Measurements from ENCODE around the gene NEK6. TPM values are rescaled to one million over a fixed set of nuclear protein-coding genes. Genes with fewer than 3 reads are reported as not detected.
A peak's percentile ranks its signal among the peaks of the same experiment; 100 is the strongest.

The NEK6 gene
- total RNA-seq, 2 donors from 2014 or later, result 28.7 to 32.6 TPM

DNA sequence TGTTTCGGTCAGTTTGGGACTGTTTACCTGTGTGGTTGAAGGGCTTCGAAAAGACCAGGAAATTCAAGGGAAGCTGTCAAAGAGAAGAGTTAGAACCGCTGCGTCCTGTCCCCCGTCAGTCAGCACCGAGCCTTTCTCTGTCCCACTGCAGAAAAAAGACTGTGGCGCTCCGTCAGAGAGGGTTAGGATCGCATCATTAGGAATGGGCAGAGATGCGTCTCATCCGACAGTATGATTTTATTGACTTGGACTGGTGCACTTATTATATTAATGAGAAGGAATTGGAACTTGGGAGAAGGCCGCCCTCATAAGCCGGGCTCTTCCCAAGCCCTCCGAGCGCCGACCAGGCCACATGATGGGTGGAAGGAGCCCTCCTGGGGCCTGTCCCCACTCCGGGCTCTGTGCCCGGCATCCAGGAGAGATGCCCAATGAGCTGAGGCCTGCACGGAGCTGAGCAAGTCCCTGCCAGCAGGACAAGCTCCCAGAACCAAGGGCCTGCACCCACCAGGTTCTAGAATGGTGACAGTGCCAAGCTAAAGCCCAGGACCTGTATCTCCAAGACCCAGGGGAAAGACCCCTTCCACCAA, 71.5 kb downstream of the NEK6 start:
- no peak for DNase-seq
- intact Hi-C loops (cut with DNase I), result no loop called here

DNA sequence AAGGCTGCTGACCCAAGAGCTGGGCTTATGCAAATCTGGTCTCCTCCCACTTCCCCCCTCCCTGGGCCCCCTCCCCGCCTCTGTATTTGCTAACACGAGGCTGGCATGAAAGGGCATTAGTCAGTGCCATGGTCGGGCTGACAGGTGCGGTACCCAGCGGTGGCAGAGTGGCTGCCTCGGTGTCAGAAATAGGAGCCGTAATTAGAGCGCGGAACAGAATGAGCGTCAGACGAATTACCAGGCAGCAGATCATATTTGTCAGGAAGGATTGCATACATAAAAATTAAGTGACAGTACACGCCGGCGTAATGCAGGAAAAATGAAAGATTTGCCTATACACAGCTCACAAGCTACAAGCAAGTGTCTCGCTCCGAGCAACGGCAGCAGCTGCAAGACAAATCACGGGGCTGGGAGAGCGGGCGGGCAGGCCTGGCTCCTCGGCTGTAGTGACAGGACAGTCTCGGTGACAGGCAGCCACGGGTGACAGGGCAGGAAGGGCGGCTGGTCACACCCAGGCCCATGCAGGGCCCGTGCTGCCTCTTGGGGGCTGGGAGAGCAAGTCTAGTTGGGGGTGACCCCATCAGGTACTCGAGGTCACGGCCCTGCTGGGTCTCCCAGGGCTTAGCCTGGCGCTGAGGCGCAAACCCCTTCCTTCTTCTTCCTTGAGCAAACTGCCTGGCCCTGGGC, 72.4 kb downstream of the NEK6 start:
- no peak for ATAC-seq
- DNase-seq, result no peak
- intact Hi-C loops (cut with DNase I), result no loop called here

More for the DNA sequence above, 71.5 kb downstream of the NEK6 start:
- no peak for ATAC-seq

DNA sequence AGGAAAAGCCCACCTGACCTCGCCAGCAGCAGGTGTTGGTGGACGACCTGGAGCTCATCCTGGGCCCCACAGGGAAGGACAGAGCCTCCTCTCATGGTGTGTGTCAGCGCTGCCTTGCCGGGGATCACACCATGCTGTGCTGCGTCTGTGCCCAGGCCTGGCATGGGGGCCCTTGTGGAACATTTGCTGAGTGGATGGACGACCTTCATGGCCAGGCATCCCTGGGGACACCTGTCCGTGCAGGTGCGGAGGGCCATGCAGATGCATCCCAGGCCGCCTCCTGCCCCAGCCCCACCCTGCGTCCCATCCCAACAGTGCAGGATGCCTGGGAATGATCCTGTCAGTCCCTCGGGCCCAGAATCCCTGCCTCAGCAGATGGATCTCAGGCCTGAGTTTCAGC, 73.8 kb downstream of the NEK6 start:
- intact Hi-C loops (cut with DNase I), result no loop called here
- ATAC-seq (no peak), DNase-seq (no peak)

DNA sequence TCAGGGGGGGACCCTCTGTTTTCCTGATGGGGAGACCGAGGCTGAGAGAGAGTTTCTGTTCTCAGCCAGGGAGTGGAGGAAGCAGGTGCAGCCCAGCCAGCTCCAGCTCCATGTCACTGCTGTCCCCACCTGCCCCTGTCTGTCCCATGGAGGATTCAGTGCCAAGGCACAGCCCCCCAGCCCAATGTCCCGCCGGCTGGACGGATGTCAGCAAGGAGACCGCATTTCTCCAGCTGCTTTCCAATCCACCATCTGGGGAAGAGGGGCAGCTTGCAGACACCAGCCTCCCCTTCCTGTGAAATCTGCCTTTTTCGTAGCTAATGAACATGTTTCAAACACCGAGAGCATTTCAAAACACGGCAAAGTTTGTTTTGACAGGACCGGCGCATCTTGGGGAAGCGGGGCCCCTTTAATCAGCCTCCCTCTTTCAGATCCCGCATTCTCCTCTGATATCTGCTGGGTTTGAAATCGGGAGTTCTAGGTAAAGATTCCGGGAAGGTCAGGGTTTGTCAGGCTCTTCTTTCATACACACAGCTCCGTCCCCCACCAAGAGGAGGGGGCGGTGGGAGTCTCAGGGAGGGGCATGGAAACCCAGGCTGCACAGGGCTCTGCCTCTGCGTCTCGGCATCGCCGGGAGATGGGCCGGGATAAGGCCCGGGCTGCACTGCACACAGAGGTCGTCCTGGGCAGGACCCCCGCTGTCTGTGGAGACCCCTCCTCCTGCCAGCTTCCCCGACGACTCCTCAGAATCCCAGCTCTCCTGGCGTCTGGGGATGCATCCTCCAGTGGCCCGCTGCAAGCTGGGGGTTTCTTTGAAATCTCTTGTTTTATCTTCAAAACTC, 74.8 kb downstream of the NEK6 start:
- DNase-seq (no peak), ATAC-seq (no peak)
- intact Hi-C loops (cut with DNase I), result no loop called here

DNA sequence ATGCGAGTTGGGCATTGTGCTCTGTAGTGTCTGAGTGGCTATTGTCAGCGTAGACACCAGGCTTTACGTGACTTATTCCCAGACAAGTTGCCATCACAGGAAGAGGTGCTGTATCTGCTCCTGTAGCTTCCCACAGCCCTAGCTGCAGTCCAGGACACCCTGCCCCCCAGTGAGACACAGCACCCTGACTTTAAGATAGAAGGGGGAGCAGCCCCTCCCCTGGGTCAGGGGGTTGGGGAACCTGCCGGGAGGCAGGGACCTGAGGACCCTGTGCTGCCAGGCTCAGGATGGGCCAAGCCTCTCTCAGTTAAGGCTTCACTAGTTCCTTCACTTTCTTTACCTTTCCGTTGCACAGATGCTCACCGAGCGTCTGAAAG, 75.4 kb downstream of the NEK6 start:
- ATAC-seq (no peak), DNase-seq (no peak)
- intact Hi-C loops (cut with DNase I), result no loop called here

DNA sequence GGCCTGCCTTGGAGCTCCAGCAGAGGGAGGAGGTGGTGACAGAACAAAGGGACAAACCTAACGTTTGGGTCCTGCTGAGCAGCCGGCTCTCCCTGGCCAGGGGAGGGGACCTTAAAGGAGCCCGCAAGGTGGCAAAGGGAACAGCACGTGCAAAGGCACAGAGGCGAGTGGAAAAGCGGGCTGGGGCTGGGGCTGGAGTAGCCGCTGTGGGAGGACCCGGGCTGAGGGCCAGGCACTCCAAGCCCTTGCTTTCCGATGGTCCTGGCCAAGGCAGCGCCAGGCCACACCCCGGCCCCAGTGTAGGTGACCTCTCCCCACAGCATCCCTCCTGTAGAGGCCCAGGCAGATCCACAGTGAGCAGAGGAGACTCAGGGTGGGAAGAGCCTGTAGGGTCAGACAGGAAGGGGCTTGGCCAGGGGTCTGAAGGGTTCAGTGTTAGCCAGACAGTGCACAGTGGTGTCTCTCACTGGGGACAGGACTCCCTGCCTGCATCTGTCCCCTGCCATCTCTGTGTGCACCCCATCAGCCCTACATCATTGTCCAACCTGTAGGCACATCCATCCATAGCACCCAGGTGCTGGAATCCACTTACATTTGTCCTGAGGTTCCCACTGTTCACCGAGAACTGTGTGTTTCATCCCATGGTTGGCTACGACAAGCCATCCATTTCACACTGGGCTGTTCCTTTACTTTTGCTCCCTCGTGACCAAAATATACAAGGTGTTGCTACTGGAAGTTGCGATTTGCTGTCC, 77.0 kb downstream of the NEK6 start:
- no peak for DNase-seq
- no peak for ATAC-seq
- intact Hi-C loops (cut with DNase I), result no loop called here

DNA sequence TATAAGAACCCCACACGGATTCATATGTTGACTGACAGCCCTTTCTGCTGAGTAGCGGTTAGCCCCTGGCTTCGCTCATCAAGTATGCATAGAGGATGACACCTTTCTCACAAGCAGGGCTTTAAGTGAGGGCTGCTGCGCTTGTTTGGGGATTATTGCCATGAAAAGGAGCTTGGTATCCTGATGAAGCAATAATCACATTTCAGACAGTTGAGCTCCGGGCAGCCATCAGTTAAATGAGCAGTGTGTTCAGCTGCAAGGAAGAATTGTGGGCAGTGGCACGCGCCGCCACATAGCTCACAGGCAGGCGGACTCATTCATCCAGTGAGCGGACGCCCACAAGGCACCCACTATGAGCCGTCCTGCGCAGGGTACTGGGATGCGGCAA, 77.6 kb downstream of the NEK6 start:
- intact Hi-C loops (cut with DNase I), result no loop called here
- DNase-seq, result no peak
- no peak for ATAC-seq

DNA sequence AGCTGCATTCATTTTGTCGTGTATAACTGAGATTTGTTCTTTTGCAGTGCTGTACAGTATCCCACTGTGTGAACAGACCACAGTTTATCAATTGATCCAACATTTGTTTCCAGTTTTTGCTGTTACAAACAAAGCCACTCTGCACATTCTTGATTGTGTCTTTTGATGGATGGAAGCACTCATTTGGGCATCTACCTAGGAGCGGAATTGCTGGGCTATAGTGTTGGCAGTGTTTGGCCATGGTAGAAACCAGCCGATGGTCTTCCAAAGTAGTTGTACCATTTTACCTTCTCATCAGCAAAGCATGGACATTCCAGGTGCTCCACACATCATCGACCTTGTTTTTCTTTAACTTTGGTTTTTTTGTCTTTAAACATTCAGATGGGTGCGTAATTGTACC, 79.8 kb downstream of the NEK6 start:
- no peak for ATAC-seq
- intact Hi-C loops (cut with DNase I), result no loop called here
- no peak for DNase-seq

DNA sequence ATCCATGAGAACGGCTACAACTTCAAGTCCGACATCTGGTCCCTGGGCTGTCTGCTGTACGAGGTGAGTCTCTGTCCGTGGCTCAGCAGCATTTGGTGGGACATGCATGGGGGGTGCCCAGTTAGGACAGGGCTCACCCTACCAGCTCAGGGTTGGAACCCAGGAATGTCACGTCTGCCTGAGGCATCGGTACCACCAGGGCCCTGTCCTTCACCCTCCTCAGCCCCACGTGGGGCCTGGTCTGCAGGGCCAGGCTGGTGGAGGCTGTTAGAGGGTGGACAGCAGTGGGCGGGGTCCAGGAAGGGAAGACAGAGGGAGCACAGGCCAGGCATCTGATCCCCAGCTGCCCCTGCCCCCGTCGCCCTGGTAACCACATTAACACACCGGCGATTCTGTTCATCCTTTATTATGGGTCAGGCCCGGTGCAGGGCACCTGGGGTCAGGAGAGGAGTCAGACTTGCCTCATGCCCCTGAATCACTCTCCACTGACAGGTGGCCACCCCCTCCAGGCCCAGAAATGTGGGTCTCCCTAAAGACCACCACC, 81.9 kb downstream of the NEK6 start:
- ATAC-seq, result no peak
- intact Hi-C loops (cut with DNase I), result no loop called here
- DNase-seq, result no peak

DNA sequence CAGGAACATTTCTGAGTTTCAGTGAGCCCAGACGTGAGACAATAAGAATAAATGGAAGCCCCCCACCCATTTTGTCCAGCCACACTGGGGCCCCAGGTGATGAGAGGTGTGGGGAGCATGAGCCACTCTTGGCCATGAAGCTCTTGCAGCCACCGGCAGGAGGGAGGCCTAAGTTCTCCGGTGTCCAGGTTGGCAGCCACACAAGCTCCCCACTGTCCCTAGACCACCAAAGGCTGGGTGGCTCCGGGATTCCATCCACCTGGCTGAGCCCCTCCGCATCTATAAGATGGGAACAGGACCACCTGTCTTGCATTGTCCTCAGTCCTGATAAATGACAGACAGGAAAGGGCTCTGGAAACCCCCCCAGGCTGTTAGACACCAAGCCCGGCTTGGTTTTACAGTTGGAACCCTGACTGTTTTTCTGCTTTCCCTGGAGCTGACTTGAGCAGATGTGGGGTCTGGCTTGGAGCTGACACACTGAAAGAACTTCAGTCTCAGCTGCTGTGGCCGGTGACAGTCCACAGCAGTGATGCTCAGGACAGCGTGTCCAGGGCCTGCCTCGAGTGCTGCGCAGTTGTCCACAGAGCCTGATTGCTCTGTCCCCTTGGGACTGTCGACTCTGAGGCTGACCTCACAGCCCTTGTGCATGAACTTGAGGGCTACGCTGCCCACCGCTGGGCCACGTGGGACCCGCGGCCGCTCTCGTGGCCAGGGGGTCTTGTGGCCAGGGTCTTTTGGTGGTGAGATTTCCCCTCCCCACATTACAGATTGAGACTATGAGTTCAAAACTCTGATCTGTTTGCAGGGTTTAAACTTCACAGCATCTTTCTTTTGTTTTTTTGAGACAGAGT, 82.7 kb downstream of the NEK6 start:
- DNase-seq (no peak), ATAC-seq (no peak)
- intact Hi-C loops (cut with DNase I), result no loop called here

DNA sequence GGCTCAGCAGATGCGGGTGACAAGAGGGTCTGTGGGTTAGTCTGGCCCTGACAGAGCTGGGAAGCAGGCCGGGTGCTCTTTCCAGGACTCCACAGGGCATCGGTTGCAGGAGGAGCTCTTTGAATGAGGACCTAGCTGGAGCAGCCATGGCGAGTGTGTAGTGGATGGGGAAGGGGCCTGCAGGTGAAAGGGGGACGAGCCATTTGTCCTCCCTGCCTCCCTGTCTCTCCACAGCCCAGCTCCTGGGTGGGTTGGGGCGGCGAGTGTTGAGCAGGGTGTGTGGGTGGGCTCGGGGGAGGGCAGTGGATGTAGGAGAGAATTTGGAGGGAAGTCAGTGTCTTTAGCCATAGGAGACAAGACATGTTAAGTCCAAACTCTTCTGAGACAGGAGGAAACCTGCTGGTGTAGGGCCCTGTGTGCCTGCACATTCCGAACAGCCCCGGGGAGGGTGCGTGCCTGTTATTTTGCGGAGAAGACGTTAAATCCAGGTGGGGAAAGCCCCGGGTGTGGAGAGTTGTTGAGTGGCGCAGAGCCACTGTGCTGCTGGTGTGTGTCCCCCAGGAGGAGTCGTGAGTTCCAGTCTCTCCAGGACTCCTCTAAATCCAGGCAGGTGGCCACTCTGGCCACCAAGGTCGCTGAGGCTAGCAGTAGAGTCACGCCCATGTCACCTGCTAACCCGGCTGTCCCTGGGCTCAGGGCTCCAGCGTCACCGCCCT, 83.9 kb downstream of the NEK6 start:
- intact Hi-C loops (cut with DNase I), result no loop called here
- DNase-seq (no peak), ATAC-seq (no peak)

DNA sequence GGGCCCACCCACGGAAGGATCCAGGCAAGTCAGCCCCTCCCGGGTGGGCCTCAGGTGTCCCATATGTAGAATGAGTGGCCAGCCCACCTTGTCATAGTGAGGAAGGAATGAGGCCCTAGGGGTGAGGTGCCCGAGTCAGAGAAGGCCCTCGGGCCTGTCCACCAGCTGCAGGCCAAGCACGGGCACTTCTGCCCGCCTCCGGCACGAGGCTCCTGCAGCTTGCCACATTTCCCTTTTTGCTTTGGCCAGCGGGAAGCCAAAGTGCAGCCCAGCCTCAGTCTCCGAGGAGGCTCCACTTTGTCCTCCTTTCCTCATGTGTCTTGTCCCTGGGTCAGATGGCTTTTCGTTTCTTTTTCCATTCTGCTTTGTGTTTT, 84.6 kb downstream of the NEK6 start:
- ATAC-seq (no peak), DNase-seq (no peak)
- intact Hi-C loops (cut with DNase I), result no loop called here

DNA sequence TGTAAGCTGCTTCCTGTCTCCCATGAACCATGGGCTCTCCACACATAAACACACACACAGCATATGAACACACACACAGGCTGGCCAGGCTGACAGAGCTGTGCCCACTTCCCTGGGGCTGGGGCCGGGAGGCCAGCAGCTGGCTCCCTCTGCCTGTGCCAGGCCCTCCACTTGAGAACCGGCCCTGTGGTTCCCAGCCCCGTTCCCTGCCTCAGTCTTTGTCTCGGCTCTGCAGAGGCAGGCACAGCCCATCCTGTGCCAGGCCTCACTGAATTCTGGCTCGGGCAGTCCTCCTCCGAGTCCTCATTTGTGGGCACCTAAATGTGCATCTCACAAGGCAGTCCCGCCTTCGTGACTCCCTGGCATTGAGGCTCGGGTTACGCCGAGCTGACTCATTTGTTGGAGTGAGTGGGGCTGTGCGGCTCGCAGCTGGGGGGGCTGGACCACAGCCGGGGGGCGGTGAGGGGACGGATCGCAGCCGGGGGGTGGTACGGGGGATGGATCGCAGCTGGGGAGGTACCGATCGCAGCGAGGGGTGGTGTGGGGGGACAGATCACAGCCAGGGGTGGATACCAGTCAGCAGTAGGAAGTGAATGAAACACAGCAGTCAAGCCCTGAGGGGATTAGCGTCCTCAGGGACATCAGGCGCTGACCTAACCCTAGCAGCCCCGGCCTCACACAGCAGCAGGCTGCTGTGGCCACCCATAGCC, 85.2 kb downstream of the NEK6 start:
- peak; percentile 62 to 78 for ATAC-seq
- peak; percentile 70 for DNase-seq
- intact Hi-C loops (cut with DNase I), result no loop called here

DNA sequence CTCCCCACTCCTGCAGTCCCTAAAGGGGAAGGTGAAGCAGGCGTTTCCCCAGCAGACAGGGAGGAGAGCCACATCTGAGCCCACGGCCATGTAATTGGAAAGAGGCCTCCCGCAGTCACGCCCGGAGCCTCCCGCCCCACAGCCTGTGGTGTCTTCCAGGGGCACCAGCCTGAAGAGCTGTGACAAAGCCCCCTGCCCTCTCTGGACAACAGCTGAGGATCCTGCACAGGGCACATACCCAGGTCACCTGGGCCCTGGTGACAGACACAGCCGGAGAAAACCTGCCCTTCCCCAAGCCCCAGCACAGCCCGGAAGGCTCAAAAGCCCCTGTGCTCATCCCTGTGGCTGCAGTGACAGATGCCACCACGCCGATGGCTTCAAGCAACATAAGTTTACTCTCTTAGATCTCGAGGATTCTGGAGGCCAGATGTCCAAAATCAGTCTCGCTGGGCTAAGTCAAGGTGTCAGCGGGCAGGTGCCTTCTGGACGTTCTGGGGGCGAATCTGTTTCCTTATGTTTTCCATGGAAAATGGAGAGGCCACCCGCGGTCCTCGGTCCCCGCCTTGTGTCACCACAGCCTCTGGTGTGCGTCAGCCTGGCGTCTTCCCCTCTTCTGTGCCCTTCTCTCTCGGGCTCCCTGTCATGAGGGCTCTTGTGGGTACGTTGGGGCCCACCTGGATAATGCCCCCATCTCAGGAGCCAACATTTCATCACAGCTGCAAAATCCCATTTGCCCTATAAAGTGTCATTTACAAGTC, 86.0 kb downstream of the NEK6 start:
- ATAC-seq (no peak), DNase-seq (no peak)
- intact Hi-C loops (cut with DNase I), result no loop called here

DNA sequence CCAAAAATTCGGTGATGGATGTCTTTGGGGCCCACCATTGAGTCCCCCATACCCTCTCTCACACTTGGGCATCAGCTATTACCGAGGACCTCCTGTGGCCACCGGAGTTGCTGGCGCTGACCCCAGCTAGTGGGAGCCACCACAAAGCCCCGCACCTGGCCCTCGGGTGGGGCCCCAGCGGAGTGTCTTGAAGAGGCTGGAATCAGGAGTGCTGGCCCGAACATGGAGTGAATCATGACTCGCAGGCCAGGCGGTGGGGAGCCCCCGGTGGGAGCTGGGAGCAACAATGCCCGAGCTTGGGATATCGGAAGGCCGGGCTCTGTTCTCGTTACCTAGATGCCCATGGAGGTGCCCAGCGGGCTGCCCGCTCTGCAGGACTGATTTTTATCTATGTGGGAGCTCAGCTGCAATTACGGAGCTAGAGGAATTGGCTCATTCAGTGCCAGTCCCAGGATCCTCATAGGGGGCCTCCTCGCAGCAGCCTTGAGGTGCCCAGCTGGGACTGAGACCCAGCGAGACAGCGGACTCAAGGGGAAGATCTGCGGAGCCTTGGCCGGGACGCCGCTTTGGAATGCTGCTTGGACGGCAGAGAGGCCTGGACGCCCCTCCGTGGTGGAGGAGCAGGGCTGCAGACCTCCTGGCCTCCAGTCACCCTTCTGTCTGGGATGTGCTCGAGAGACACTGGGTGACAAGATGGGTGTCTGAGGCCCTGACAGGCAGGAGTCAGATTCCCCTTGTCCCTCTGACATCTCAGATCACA, 86.7 kb downstream of the NEK6 start:
- ATAC-seq (no peak), DNase-seq (no peak)
- intact Hi-C loops (cut with DNase I), result no loop called here

DNA sequence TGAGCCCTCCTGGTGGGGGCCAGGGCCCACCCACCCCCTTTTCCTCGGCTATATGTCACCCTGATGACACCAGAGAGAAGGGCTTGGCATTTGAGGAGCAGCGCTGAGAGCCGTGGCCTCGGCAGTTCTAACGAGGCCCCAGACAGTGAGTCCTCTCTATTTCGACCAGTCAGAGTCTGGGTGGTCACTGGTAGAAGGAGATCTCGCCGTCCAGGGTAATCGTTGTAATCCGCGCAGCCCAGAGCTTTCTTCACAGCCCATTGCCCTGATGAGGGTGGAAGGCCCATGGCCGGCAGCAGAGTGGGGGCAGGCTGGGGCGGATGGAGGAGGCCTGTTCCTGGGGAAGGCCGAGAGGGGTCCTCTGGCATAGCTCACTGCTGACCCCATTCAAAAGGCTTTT, 87.3 kb downstream of the NEK6 start:
- no peak for DNase-seq

More for the DNA sequence above, 87.3 kb downstream of the NEK6 start:
- intact Hi-C loops (cut with DNase I), result no loop called here
- no peak for ATAC-seq

Measured in left cardiac atrium (tissue), 4 donors.